Endothelial cell (in vitro differentiated cells): Measurements from ENCODE around the gene MAP7D2. TPM values are rescaled to one million over a fixed set of nuclear protein-coding genes. Genes with fewer than 3 reads are reported as not detected.
"Not testable (repeated sequence)": the region's sequence is repeated elsewhere in the genome, so short reads cannot be mapped to it uniquely, and the experiment has no call there.

ENCODE experiments used
- DNase-seq: peaks from one replicate; pipeline ENCODE4 v3.0.0; 2021; ENCODE audit warnings: low spot score
- H3K27ac Mint-ChIP-seq: one replicate; pipeline ENCODE4 v1.8.0; 2021; ENCODE audit warnings: mixed read lengths, inconsistent platforms; ENCODE audit not compliant: unreplicated experiment
- H3K27me3 Mint-ChIP-seq: one replicate; pipeline ENCODE4 v1.8.0; 2021; ENCODE audit warnings: mild to moderate bottlenecking, moderate library complexity, mixed read lengths, inconsistent platforms; ENCODE audit not compliant: unreplicated experiment
- H3K36me3 Mint-ChIP-seq: one replicate; pipeline ENCODE4 v1.8.0; 2021; ENCODE audit warnings: mild to moderate bottlenecking, low read depth, mixed read lengths, inconsistent platforms; ENCODE audit not compliant: unreplicated experiment
- H3K4me1 Mint-ChIP-seq: one replicate; pipeline ENCODE4 v1.8.0; 2021; ENCODE audit warnings: mild to moderate bottlenecking, mixed read lengths, inconsistent platforms; ENCODE audit not compliant: unreplicated experiment
- H3K4me3 Mint-ChIP-seq: one replicate; pipeline ENCODE4 v1.8.0; 2021; ENCODE audit warnings: mild to moderate bottlenecking, mixed read lengths, inconsistent platforms; ENCODE audit not compliant: unreplicated experiment
- H3K9me3 Mint-ChIP-seq: one replicate; pipeline ENCODE4 v1.8.0; 2021; ENCODE audit warnings: mixed read lengths, inconsistent platforms; ENCODE audit not compliant: unreplicated experiment
- CTCF ChIP-seq: fragments of 200-600 bp; sonication (generic); IDR thresholded peaks from one replicate; pipeline ENCODE4 v1.5.0; 2021; ENCODE audit warnings: antibody characterized with exemption; ENCODE audit not compliant: unreplicated experiment
- total RNA-seq: library from RNA; stranded (reverse); fragmentation: NEBNext Ultra II Directional; extraction: Animal tissue kit (Norgen Biotek cat#: 25700); gene quantifications from one replicate; pipeline ENCODE4 v1.2.1, GENCODE V29; 2021; ENCODE audit not compliant: unreplicated experiment

The MAP7D2 gene
- total RNA-seq, 1 donor from 2014 or later, result 2.7 TPM

- H3K36me3 Mint-ChIP-seq, result no peaks in the 10 kb centered on the region
- no peak overlapping the region for H3K4me3 Mint-ChIP-seq
- no peaks in the 10 kb centered on the region for H3K9me3 Mint-ChIP-seq
These were observed 12.8 kb upstream of the MAP7D2 start for GRCh38 chrX:20129547-20129946.

GRCh38 chrX:20128670-20129069, 12.0 kb upstream of the MAP7D2 start:
- no peaks in the 10 kb centered on the region for H3K4me1 Mint-ChIP-seq
- no peaks in the 10 kb centered on the region for H3K36me3 Mint-ChIP-seq
- no peak overlapping the region for H3K4me3 Mint-ChIP-seq
- DNase-seq, result no peak
- H3K27me3 Mint-ChIP-seq, result no peaks in the 10 kb centered on the region
- TF ChIP-seq CTCF, result no peak
- H3K9me3 Mint-ChIP-seq, result no peaks in the 10 kb centered on the region
- no peak overlapping the region for H3K27ac Mint-ChIP-seq

More at GRCh38 chrX:20129547-20129946, 12.8 kb upstream of the MAP7D2 start:
- DNase-seq, result no peak
- Mint-ChIP-seq H3K27me3 (no peaks in the 10 kb centered on the region), H3K4me1 (no peaks in the 10 kb centered on the region), H3K27ac (no peak overlapping the region)
- TF ChIP-seq CTCF, result no peak

DNA sequence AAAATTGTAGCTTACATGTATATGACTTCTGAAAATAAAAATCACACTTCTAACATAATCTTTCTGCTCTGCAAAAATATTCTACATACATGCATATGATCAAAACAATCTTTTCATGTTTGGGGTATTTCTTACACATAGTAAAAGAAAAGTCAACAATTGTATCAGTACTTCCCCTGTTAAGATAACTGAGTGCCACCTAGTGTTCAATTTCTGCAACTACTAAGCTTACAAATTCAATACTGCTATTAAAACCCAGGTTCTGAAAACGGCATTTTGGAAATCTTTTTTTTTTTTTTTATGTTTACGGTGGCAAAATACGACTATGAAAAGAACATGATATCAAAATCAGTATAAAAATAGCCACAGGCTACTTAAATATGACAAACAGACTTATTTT, 10.7 kb upstream of the MAP7D2 start:
- DNase-seq, H3K4me3 Mint-ChIP-seq, H3K4me1 Mint-ChIP-seq, H3K9me3 Mint-ChIP-seq, H3K27me3 Mint-ChIP-seq, H3K36me3 Mint-ChIP-seq, H3K27ac Mint-ChIP-seq: not testable (repeated sequence)
- peak; percentile 14 for TF ChIP-seq CTCF

DNA sequence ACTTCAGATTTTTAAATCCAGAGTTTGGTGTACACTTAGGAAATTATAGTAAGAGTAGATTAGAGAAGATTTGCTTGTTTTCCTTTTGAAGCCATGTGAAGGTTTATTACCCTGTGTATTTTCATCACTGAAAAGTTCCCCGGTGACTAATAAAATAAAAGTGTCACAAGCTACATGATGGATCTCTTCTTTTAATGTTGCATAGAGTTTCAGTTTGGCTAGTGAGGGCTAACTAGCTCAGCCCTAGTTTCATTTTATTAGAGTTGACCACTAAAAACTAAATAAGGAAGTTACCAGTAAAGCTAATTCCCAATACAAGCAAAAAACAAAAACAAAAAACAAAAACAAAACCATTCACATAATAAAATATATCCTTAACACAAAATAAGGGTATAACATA, 10.1 kb upstream of the MAP7D2 start:
- peak; percentile 6 for TF ChIP-seq CTCF
- not testable (repeated sequence) for H3K27ac Mint-ChIP-seq, H3K27me3 Mint-ChIP-seq, H3K4me1 Mint-ChIP-seq, H3K36me3 Mint-ChIP-seq, H3K9me3 Mint-ChIP-seq, DNase-seq, H3K4me3 Mint-ChIP-seq

DNA sequence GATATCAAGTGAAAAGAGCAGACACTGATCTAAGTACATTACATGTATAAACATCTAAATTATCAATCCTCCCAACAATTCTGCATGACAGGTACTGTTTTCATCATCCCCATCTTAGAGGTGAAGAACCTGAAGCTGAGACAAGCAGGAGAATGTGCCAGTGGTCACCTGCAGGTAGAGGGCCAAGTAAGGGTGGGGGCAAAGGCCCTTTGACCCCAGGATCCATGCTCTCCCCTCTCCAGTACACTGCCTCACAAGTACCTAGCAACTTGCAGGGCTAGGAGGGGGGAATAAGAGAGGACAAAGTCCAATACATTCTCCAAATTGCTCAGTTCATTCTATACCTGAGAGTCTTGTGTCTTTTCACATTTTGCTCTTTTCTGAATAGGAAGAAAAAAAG, 8.3 kb upstream of the MAP7D2 start:
- Mint-ChIP-seq H3K27ac (no peak overlapping the region), H3K4me1 (no peaks in the 10 kb centered on the region), H3K36me3 (no peaks in the 10 kb centered on the region), H3K4me3 (no peak overlapping the region), H3K27me3 (no peaks in the 10 kb centered on the region), H3K9me3 (no peaks in the 10 kb centered on the region)
- TF ChIP-seq CTCF, result no peak
- no peak for DNase-seq
